Measurements from ENCODE around the gene NSMCE1.
"Not testable (repeated sequence)": the region's sequence is repeated elsewhere in the genome, so short reads cannot be mapped to it uniquely, and the experiment has no call there.

NSMCE1 gene

DNA sequence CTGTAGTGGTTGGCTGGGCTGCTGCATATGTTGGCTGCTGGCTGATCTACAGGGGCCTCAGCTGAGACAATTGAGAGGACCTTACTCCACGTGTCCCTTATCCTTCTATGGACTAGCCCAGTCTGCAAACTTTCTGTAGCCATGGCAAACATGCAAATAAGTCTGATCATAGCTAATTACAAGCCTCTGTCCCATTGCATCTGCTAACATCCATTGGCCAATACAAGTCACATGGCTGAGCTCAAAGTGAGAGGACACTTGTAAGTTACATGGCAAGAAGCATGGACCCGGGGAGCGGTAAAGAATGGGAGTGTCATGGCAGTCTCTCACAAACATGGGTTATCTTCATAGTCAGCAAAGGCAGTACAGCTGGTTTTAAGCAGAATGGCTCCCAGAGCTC lies 33.6 kb upstream of the NSMCE1 start:
- DNase-seq: no peak

DNA sequence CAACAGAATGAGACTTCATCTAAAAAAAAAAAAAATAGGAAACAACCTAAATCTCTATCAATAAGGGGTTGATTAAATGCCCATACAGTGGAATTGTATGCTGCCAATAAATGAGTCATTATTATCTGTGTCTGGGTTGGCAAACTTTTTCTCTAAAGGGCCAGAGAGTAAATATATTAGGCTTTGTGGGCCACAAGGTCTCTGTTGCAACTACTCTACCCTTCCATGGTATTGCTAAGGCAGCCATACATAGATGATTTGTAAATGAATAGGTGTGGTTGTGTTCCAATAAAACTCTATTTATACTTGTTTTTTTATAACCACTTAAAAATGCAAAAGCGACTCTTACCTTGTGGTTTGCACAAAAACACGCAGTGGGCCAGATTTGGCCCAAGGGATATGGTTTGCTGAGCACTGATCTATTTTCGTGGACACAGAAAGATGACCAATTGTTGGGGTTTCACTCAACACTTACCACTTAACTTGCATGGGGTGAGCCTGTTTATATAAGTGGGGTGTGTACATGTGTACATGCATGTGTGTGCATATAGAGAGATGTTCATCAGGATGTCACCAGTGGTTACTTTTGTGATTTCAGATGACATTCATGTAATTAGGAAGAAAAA lies 32.8 kb upstream of the NSMCE1 start:
- DNase-seq: no peak

DNA sequence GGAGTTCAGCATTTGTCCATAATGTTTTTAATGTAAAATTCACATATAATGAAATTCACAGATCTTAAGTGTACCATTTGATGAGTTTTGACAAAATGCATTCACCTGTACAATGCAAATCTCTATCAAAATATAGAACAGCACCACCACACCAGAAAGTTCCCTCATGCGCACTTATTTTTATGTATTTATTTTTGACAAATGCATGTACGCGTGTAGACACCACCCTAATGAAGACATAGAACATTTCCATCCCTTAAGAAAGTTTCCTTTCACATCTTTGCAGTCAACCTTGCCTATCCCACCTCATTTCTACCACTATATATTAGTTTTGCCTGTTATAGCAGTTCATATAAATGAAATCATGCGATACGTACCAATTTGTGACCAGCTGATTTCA lies 29.6 kb upstream of the NSMCE1 start:
- DNase-seq: no peak

DNA sequence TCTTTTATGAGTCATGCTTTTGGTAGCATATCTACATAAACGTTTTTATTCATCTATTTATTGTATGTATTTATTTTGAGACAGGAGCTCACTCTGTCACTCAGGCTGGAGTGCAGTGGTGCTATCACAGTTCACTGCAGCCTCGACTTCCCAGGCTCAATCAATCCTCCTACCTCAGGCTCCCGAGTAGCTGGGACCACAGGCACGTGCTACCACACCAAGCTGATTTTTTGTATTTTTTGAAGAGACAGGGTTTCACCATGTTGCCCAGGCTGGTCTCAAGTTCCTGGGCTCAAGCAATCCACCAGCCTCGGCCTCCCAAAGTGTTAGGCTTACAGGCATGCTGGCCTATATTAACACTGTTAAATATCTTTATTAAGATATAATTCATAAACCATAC lies 24.8 kb upstream of the NSMCE1 start:
- no peak for DNase-seq

DNA sequence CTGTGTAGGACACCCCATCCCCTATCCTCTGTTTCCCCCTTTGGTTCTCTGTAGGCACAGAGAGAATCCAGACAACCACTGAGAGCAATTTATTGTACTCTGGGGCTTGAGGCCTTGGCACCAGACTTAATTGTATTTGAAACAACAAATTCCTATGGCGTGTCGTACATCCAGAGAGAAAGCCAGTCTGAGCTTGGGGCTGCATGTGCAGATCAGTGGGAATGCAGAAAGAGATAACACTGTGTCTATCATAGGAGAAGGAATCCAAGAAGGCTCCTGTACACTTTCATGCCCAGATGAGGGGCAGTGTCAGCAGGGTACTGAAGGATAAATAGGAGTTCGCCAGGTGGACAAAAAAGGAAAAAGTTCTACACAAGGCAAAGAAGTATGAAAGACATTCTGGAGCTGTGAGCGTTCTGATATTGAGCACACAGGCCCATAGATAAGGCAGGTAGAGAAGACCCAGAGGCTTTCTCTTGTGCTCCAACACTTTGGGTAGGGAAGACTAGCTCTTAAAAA lies 23.2 kb upstream of the NSMCE1 start:
- DNase-seq: no peak

DNA sequence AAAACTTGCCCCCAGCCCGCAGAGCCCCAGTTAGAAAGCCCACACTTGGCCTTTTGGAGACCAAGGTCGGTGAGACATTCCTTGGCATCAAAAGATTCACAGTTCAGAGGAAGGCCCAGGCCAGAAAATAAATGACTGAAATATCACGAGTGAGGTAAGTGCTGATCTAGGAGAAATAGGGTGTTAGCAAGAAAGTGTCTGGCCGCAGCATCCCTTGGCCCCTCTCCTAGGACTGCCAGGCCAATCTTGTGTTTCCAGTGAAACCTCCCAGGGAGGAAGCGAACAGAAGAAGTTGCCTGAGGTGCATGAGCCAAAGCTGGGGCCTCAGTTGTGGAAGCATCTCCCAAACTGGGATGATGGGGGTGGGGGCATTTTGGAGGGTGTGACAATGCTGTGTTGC lies 22.5 kb upstream of the NSMCE1 start:
- DNase-seq: no peak

DNA sequence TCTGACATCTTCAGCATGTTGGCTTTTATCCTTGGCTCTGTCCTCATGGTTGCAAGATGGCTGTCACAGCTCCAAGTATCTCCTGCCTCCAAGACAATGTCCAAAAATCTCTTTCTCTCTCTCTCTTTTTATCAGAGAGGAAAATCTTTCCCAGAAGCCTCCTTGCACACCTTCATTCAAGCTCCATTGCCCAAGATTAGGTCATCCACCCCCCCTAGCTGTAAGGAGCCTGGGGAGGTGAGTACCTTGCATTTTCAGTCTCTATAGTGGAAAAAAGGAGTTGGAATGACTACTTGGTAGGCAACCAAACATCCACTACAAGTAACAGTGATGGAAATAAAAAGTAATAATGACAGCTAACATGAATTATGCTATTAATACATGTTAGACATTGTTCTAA lies 22.0 kb upstream of the NSMCE1 start:
- no peak for DNase-seq

DNA sequence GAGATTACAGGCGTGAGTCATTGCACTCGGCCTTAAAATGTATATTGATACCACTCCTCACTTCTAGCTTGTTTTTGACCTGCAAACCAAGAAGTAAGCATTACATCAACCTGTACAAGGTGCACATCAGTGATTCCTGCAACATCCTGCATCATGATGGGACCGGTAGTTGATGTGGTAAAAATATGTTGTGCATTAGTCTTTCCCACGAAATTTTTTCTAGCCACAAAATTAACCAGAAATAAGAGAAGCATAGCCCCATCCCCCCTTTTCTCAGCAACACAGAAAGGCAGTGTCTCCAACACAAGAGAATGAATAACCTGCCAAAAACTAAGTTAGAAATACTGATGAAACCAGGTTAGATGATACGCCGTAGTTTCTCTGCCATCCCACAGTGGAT lies 21.1 kb upstream of the NSMCE1 start:
- no peak for DNase-seq

DNA sequence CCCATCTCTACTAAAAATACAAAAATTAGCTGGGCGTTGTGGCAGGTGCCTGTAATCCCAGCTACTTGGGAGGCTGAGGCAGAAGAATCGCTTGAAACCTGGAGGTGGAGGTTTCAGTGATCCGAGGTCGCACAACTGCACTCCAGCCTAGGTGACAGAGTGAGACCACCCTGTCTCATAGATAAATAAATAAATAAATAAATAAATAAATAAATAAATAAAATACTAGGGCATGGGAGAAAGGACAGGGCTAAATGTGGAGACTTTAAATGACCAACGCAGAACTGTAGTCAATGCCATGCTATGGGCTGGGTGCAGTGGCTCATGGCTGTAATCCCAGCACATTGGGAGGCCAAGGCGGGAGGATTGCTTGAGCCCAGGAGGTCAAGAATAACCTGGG lies 19.7 kb upstream of the NSMCE1 start:
- not testable (repeated sequence) for DNase-seq

DNA sequence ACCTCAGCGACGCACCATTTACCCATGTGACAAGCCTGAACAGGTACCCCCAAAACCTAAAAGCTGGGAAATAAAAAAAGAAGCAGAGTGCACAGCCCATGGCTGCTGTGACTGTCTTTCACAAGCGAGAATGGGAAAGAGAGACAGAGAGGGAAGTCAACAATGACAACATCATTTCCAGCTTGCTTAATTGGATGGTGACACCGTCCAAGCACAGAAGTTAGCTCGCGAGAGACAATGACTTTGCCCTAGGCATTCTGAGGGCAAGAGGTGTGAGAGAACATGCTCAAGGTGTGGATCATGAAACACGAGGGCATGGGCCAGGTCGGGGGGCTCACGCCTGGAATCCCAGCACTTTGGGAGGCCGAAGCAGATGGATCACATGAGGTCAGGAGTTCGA lies 19.3 kb upstream of the NSMCE1 start:
- no peak for DNase-seq

DNA sequence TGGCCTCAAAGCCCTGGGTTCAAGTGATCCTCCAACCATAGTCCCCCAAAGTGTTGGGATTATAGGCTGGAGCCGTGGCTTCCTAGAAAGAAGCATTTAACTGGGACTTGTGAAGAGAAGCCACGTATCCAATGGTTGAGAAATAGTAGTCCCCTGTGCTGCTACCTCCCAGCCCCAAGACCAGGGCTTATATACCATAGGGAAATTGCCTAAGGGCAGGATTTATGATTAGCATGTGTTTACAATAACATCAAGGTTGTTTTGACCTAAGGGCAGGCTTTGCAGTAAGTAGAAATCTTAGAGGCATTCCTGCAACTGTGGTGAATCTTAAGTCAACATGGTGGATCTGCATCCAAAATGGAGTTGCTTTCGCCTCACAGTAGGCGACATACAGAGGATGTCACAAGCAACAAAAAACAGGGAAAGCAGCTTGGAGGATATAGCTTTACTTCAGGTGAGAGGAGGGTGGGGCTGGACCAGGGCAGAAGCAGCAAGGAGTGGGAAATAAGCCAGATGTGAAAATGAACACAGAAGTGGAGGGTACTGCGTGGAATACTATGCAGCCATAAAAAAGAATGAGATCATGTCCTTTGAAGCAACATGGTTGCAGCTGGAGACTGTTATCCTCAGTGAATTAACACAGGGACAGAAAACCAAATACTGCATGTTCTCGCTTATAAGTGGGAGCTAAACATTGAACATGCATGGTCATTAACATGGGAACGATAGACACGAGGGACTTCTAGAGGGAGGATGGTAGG lies 18.7 kb upstream of the NSMCE1 start:
- DNase-seq: no peak

DNA sequence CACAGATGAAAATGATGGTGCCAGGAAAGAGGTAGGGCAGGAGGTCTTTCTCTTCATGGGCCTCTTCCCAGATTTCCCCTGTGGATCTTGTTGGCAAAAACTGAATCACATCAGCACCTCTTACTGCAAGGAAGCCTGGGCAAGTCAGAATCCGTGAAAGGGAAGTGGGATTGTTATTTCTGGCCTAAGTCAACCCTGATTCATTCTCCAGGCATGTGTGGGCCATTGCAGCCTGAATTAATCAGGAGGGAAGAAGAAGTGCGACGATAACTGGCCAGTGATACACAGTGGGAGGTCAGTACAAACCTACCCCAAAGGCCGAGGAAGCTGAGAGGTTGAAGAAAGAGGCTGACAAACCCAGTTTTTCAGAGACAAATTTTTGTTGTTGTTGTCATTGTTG lies 17.9 kb upstream of the NSMCE1 start:
- no peak for DNase-seq

DNA sequence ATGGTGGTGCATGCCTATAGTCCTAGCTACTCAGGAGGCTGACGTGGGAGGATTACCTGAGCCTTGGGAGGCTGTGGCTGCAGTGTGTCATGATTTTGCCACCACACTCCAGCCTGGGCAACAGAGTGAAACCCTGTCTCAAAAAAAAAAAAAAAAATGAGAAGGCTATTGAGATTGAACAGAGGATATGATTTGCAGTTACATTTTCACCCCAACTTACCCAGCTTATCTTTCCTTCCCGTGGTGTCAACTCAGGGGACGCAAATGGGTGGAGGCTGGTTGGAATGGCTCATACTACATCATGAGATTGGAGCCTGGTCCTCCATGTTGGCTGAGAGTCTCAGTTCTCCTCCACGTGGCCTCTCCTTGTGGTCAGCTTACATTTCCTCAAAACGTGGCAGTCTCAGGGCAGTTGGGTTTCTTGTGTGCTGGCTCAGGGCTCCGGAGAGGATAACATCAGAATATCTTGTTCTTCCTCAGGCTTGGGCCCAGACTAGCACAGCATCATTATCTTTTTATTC lies 17.2 kb upstream of the NSMCE1 start:
- no peak for DNase-seq

DNA sequence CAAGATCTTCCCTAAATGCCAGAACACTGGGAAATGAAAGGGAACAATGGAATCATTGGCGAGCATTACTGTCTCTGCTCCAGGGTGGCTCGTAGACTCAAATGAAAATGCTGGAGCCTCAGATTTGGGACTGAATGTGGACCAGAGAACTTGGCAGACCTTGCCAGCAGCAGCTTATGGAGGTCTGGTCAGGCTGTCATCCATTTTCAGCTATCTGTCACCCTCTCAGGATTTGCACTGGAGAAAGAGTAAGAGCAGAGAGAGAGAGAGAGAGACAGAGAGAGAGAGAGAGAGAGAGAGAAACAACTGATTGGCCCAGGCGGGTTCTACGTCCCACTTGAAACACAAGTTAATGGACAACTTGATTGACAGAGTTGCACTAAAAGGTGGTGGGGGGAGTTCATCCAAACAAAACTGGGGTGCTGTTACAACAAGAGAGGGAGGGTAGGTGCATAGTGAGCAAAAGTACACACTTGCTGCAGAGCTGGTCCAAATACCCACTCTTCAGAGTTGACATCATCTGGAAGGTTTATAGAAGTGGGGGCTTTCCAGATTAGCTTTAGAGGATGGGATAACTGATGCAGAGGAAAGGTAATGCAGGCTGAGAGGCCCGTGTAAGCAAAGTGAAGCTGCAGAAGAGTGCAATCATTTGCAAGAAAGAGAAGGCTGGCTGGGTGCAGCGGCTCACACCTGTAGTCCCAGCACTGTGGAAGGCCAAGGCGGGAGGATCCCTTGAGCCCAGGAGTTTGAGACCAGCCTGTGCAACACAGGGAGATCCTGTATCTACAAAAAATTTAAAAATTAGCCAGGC lies 16.5 kb upstream of the NSMCE1 start:
- DNase-seq: peak; percentile 26

DNA sequence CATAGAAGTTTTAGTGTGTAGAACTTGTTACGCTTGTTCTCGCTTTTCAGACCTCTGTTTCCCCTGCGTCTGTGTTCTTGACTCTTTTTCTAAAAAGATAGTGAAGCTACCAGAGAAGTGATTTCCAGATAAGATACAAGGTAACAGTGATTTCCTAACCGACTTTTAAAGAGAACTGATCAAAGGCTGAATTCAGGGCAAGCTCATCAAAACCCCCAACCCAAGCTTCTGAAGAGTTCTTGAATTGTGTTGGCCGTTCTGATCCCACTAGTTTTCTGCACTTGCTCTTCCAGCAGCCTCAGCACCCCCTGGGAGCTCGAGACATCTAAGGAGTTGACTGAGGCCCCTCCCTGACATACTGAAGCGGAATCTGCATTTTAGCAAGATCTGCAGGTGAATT lies 12.7 kb upstream of the NSMCE1 start:
- DNase-seq: no peak

DNA sequence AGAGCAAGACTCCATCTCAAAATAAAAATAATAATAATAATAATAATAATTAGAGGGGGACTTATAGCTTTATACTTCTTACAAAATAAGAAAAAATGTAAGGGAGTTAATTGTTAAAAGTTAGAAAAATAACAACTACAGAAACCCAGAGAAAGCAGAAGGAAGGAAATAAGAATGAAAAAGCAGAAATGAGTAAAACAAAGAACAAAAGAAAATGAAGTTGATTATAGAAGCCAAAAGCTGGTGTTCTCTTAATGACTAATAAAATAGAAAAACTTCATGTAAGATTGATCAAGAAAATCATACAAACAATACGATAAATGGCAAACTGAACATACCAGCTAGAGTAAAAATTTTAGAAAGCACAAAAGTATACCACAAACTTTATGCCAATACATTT lies 6.8 kb upstream of the NSMCE1 start:
- no peak for DNase-seq

DNA sequence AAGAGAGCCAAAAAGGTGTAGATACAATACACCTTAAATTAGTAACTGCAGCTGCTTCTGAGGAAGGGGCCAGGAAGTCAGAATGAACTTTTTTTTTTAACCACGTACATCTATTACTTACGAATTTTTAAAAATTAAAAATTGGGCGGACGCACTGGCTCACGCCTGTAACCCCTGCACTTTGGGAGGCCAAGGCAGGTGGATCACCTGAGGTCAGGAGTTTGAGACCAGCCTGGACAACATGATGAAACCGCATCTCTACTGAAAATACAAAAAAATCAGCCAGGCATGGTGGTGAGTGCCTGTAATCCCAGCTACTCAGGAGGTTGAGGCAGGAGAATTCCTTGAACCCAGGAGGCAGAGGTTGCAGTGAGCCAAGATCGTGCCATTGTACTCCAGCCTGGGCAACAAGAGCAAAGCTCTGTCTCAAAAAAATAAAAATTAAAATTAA lies 5.9 kb upstream of the NSMCE1 start:
- DNase-seq: not testable (repeated sequence)

DNA sequence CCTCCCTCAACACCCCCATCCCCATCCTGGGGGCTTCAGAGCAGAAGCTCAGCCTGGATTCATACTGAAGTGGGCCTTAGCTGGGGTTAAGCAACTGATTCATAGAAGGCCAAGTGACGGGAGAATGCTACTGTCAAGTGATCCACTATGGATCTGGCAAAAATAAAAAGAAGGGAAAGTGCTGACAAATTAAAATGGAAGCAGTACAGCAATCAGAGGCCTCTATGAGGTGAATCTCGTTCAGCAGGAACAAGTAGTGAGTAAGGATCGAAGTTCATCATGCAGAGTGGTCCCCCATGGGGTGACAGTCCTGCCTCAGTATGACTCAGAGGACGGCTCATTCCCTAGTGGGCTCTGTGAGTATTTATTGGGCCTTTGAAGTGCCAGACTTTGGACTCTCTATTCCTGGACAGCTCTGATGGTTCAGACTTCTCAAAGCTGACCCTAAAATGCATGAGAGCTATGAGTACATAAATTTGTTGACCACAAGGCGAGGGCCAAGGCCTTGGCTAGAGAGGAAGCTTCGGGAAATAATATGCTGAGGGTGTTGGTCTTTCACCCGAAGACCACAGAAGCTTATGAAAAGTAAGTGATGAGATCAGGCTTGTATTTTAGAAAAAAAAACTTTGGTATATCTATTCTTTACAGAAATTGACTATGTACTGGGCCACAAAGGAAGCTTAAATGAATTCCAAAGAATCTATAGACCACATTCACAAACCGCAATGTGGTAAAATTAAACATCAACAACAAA lies 5.3 kb upstream of the NSMCE1 start:
- DNase-seq: peak; percentile 62

DNA sequence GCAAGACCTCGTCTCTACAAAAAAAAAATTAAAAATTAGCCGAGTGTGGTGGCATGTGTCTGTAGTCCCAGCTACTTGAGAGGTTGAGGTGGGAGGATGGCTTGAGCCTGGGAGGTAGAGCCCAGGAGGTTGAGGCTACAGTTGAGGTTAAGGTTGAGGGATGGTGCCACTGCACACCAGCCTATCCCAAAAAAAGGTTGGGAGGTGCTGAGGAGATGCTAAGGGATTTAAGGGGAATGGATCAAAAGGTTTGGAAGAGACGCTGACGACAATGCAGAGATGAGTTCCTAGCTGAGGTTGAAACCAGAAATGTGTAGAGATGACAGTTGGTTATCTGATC lies 4.7 kb upstream of the NSMCE1 start:
- DNase-seq: no peak

DNA sequence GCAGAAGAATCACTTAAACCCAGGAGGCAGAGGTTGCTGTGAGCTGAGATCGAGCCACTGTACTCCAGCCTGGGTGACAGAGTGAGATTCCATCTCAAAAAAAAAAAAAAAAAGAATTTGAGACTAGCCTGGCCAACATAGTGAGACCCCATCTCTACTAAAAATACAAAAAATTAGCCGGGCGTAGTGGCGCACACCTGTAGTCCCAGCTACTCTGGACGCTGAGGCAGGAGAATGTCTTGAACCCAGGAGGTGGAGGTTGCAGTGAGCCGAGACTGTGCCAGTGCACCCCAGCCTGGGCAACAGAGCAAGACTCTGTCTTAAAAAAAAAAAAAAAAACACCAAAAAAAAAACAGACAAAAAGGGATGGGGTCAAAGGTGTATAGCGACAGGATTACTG lies 4.1 kb upstream of the NSMCE1 start:
- not testable (repeated sequence) for DNase-seq

DNA sequence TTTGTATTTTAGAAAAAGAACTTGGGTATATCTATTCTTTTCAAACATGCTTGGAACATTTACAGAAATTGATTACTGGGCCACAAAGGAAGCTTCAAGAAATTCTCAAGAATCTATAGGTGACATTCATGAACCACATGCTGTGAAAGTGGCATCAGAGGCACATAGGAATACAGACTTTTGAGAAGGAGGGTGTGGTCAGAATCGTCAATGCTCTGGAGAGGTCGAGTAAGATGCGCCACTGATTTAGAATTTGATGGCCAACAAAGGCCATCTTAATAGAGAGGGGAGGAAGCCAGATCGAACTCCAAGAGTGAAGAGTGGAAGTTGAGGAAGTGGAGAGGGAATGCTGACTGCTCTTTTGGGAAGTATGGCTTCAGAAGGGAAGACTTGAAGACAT lies 3.5 kb upstream of the NSMCE1 start:
- DNase-seq: no peak

DNA sequence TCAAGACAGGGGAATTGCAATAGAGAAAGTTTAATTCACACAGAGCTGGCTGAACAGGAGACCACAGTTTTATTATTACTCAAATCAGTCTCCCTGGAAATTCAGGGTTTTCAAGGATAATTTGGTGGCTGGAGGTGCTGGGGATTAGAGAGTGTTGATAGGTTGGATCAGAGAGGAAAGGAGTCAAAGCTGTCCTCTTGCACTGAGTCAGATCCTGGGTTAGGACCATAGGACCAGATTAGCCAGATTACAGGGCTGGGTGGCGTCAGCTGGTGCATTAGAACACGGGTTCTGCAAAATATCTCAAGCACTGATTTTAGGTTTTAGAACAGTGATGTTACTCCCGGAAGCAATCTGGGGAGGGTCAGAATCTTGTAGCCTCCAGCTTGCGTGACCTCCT lies 1.8 kb upstream of the NSMCE1 start:
- peak; percentile 58 for DNase-seq
